ENCODE results near the gene ZNF497.

Gene ZNF497

DNA sequence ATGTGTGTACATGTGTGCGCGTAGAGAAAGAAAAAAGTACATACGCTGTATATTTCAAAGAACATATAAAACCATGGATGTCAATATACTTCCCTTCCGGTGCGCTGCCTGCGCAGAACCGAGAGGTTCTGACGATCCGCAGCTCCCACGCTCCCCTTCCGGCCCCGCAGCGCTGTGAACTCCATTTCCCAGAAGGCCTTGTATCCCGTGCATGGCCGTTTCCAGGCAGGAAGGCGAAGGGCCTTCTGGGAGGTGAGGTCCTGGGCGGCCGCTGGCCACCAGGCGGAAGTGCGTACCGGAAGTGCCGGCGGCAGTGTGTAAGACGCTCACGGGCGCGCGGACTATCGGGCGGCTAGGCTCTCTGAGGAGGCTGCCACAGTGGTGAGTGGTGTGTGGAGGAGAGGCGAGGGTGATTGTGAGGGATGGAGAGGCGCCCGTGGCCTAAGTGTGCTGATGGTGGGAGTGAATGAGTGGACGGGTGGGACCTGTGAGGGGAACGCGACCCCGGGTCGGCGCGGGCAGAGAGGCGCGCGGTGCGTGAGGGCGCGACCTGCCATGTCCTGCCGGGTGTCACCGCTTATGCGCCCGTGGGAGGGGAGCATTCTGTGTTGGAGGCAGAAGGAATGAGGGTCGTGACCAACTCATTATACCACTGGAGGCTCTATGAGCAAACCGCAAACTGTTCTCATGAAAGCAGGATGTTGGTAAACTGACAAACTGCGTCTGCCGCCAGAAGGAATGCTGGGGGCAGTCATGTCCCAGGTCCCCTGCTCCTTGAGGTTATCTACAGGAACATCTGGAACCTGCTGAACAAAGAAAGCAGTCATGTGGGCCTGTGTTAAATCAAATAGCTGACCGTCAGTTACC is 57.3 kb downstream of the ZNF497 start, which contains the start of gene ERVK3-1 (continued):
- TF ChIP-seq, protein P1, sequence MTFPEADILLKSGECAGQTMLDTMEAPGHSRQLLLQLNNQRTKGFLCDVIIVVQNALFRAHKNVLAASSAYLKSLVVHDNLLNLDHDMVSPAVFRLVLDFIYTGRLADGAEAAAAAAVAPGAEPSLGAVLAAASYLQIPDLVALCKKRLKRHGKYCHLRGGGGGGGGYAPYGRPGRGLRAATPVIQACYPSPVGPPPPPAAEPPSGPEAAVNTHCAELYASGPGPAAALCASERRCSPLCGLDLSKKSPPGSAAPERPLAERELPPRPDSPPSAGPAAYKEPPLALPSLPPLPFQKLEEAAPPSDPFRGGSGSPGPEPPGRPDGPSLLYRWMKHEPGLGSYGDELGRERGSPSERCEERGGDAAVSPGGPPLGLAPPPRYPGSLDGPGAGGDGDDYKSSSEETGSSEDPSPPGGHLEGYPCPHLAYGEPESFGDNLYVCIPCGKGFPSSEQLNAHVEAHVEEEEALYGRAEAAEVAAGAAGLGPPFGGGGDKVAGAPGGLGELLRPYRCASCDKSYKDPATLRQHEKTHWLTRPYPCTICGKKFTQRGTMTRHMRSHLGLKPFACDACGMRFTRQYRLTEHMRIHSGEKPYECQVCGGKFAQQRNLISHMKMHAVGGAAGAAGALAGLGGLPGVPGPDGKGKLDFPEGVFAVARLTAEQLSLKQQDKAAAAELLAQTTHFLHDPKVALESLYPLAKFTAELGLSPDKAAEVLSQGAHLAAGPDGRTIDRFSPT (tag by site-specific recombination; IDR thresholded peaks at IDR 0.05) = peak; percentile 68; the same call in 1 of the 2 replicates
- no peak for TF ChIP-seq MEIS1 (CRISPR knock-in tag; IDR thresholded peaks at IDR 0.05; ENCODE audit: borderline replicate concordance)
- TF ChIP-seq ZNF112 (tag by site-specific recombination; IDR thresholded peaks at IDR 0.05) = no peak
- TF ChIP-seq, protein P2, sequence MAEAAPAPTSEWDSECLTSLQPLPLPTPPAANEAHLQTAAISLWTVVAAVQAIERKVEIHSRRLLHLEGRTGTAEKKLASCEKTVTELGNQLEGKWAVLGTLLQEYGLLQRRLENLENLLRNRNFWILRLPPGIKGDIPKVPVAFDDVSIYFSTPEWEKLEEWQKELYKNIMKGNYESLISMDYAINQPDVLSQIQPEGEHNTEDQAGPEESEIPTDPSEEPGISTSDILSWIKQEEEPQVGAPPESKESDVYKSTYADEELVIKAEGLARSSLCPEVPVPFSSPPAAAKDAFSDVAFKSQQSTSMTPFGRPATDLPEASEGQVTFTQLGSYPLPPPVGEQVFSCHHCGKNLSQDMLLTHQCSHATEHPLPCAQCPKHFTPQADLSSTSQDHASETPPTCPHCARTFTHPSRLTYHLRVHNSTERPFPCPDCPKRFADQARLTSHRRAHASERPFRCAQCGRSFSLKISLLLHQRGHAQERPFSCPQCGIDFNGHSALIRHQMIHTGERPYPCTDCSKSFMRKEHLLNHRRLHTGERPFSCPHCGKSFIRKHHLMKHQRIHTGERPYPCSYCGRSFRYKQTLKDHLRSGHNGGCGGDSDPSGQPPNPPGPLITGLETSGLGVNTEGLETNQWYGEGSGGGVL (tag by site-specific recombination; IDR thresholded peaks at IDR 0.05) = peak; percentile 51
- no peak for TF ChIP-seq ZNF404 (tag by site-specific recombination; IDR thresholded peaks at IDR 0.05)
- TF ChIP-seq, protein P3, sequence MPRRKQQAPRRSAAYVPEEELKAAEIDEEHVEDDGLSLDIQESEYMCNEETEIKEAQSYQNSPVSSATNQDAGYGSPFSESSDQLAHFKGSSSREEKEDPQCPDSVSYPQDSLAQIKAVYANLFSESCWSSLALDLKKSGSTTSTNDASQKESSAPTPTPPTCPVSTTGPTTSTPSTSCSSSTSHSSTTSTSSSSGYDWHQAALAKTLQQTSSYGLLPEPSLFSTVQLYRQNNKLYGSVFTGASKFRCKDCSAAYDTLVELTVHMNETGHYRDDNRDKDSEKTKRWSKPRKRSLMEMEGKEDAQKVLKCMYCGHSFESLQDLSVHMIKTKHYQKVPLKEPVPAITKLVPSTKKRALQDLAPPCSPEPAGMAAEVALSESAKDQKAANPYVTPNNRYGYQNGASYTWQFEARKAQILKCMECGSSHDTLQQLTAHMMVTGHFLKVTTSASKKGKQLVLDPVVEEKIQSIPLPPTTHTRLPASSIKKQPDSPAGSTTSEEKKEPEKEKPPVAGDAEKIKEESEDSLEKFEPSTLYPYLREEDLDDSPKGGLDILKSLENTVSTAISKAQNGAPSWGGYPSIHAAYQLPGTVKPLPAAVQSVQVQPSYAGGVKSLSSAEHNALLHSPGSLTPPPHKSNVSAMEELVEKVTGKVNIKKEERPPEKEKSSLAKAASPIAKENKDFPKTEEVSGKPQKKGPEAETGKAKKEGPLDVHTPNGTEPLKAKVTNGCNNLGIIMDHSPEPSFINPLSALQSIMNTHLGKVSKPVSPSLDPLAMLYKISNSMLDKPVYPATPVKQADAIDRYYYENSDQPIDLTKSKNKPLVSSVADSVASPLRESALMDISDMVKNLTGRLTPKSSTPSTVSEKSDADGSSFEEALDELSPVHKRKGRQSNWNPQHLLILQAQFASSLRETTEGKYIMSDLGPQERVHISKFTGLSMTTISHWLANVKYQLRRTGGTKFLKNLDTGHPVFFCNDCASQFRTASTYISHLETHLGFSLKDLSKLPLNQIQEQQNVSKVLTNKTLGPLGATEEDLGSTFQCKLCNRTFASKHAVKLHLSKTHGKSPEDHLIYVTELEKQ (tag by site-specific recombination; IDR thresholded peaks at IDR 0.05; ENCODE audit: borderline replicate concordance) = peak; percentile 16; the same call in 1 of the 2 replicates
- TF ChIP-seq KLF7 (tag by site-specific recombination; IDR thresholded peaks at IDR 0.05; ENCODE audit: borderline replicate concordance) = peak; percentile 83; the same call in 1 of the 2 replicates
- TF ChIP-seq BCL11B (tag by site-specific recombination; IDR thresholded peaks at IDR 0.05; ENCODE audit: low read depth) = peak; percentile 73; the same call in 1 of the 2 replicates
- TF ChIP-seq ZNF785 (tag by site-specific recombination; IDR thresholded peaks at IDR 0.05) = peak; percentile 80; the same call in 1 of the 2 replicates
- peak; percentile 56 for TF ChIP-seq SCRT2 (tag by site-specific recombination; IDR thresholded peaks at IDR 0.05)
- peak; percentile 84 for TF ChIP-seq ZFHX2 (tag by site-specific recombination; conservative IDR thresholded peaks at IDR 0.05)
- 0 out of 2 replicates have a peak, but pooled peaks have one; percentile 51 for TF ChIP-seq WT1 (tag by site-specific recombination; IDR thresholded peaks at IDR 0.05)
- TF ChIP-seq ZXDB (tag by site-specific recombination; IDR thresholded peaks at IDR 0.05) = peak; percentile 93
- TF ChIP-seq, protein P4, sequence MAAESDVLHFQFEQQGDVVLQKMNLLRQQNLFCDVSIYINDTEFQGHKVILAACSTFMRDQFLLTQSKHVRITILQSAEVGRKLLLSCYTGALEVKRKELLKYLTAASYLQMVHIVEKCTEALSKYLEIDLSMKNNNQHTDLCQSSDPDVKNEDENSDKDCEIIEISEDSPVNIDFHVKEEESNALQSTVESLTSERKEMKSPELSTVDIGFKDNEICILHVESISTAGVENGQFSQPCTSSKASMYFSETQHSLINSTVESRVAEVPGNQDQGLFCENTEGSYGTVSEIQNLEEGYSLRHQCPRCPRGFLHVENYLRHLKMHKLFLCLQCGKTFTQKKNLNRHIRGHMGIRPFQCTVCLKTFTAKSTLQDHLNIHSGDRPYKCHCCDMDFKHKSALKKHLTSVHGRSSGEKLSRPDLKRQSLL (tag by site-specific recombination; IDR thresholded peaks at IDR 0.05) = peak; percentile 6; the same call in 1 of the 2 replicates
- peak; percentile 72; the same call in 1 of the 2 replicates for TF ChIP-seq ZBTB20 (tag by site-specific recombination; IDR thresholded peaks at IDR 0.05)
- peak; percentile 74; the same call in 1 of the 2 replicates for TF ChIP-seq KLF8 (tag by site-specific recombination; IDR thresholded peaks at IDR 0.05)
- peak; percentile 77 for TF ChIP-seq SP2 (tag by site-specific recombination; IDR thresholded peaks at IDR 0.05)
- TF ChIP-seq, protein P5, sequence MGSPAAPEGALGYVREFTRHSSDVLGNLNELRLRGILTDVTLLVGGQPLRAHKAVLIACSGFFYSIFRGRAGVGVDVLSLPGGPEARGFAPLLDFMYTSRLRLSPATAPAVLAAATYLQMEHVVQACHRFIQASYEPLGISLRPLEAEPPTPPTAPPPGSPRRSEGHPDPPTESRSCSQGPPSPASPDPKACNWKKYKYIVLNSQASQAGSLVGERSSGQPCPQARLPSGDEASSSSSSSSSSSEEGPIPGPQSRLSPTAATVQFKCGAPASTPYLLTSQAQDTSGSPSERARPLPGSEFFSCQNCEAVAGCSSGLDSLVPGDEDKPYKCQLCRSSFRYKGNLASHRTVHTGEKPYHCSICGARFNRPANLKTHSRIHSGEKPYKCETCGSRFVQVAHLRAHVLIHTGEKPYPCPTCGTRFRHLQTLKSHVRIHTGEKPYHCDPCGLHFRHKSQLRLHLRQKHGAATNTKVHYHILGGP (tag by site-specific recombination; IDR thresholded peaks at IDR 0.05) = no peak
- TF ChIP-seq, protein P6, sequence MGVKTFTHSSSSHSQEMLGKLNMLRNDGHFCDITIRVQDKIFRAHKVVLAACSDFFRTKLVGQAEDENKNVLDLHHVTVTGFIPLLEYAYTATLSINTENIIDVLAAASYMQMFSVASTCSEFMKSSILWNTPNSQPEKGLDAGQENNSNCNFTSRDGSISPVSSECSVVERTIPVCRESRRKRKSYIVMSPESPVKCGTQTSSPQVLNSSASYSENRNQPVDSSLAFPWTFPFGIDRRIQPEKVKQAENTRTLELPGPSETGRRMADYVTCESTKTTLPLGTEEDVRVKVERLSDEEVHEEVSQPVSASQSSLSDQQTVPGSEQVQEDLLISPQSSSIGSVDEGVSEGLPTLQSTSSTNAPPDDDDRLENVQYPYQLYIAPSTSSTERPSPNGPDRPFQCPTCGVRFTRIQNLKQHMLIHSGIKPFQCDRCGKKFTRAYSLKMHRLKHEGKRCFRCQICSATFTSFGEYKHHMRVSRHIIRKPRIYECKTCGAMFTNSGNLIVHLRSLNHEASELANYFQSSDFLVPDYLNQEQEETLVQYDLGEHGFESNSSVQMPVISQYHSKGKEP (tag by site-specific recombination; IDR thresholded peaks at IDR 0.05) = no peak
- TF ChIP-seq ZNF146 (tag by site-specific recombination; IDR thresholded peaks at IDR 0.05) = no peak
- TF ChIP-seq ZEB2 (tag by site-specific recombination; IDR thresholded peaks at IDR 0.05) = peak; percentile 73
- peak; percentile 84 for TF ChIP-seq FEZF1 (tag by site-specific recombination; IDR thresholded peaks at IDR 0.05)
- TF ChIP-seq HOXC10 (CRISPR knock-in tag; IDR thresholded peaks at IDR 0.05) = peak; percentile 96; the same call in 1 of the 2 replicates
- TF ChIP-seq KLF16 (tag by site-specific recombination; IDR thresholded peaks at IDR 0.05) = peak; percentile 89
- no peak for TF ChIP-seq ZNF16 (tag by site-specific recombination; IDR thresholded peaks at IDR 0.05; ENCODE audit: low read depth)
- TF ChIP-seq ZSCAN16 (tag by site-specific recombination; IDR thresholded peaks at IDR 0.05) = peak; percentile 72; the same call in 1 of the 2 replicates
- TF ChIP-seq SP3 (tag by site-specific recombination; IDR thresholded peaks at IDR 0.05) = peak; percentile 74
- 0 out of 2 replicates have a peak, but pooled peaks have one; percentile 33 for TF ChIP-seq ZNF324 (tag by site-specific recombination; IDR thresholded peaks at IDR 0.05)
